Body of pancreas (tissue), 4 donors: ENCODE measurements around the gene ACE.

ENCODE experiments used
- CTCF ChIP-seq, 7 experiments: fragments of 450-650 bp in 4 of 7; fragments of 200-600 bp in 3 of 7; sonication (generic) in 3 of 7; IDR thresholded peaks; one replicate each; pipeline ENCODE4 v1.5.1; 2016 to 2019; ENCODE audit warnings: antibody characterized with exemption in 7 of 7
- POLR2A ChIP-seq, 3 donors: fragments of 450-650 bp; IDR thresholded peaks; one replicate each; pipeline ENCODE4 v1.6.1; 2016; ENCODE audit warnings: antibody characterized with exemption in 3 of 3, mild to moderate bottlenecking in 2 of 3

GRCh38 chr17:63537001-63537400 lies 60.1 kb downstream of the ACE start:
- TF ChIP-seq CTCF (IDR thresholded peaks at IDR 0.05) (no peak), POLR2A (IDR thresholded peaks at IDR 0.05) (no peak)
